IPS-NIHi7 (cell line): ENCODE data around the gene ZC3H18.

ENCODE experiments used
- DNase-seq: peaks from one replicate; pipeline ENCODE4 v3.0.0; 2012; ENCODE audit warnings: mixed read lengths; ENCODE audit errors: extremely low spot score

The ZC3H18 gene

GRCh38 chr16:88581033-88581432 is 10.8 kb downstream of the ZC3H18 start:
- no peak for DNase-seq

GRCh38 chr16:88582912-88583575 is 12.8 kb downstream of the ZC3H18 start:
- DNase-seq, result no peak

GRCh38 chr16:88584676-88585075 is 14.5 kb downstream of the ZC3H18 start:
- DNase-seq, result no peak

GRCh38 chr16:88585269-88585668 is 15.1 kb downstream of the ZC3H18 start:
- DNase-seq, result no peak

GRCh38 chr16:88585927-88586581 is 15.9 kb downstream of the ZC3H18 start:
- DNase-seq, result no peak

- DNase-seq, result no peak
These were observed 17.9 kb downstream of the ZC3H18 start for GRCh38 chr16:88588148-88588547.

- DNase-seq, result no peak
These were observed 18.6 kb downstream of the ZC3H18 start for GRCh38 chr16:88588754-88589153.

- no peak for DNase-seq
These were observed 19.2 kb downstream of the ZC3H18 start for GRCh38 chr16:88589441-88589840.

GRCh38 chr16:88591577-88592021 is 21.4 kb downstream of the ZC3H18 start:
- no peak for DNase-seq

- DNase-seq, result no peak
These were observed 22.9 kb downstream of the ZC3H18 start for GRCh38 chr16:88593061-88593460.

GRCh38 chr16:88593489-88593888 is 23.3 kb downstream of the ZC3H18 start:
- no peak for DNase-seq

GRCh38 chr16:88593910-88594309 is 23.7 kb downstream of the ZC3H18 start:
- no peak for DNase-seq

- no peak for DNase-seq
These were observed 24.9 kb downstream of the ZC3H18 start for GRCh38 chr16:88595101-88595500.

- no peak for DNase-seq
These were observed 25.7 kb downstream of the ZC3H18 start for GRCh38 chr16:88595921-88596320.

- DNase-seq, result no peak
These were observed 26.3 kb downstream of the ZC3H18 start for GRCh38 chr16:88596483-88596882.

- DNase-seq, result no peak
These were observed 27.8 kb downstream of the ZC3H18 start for GRCh38 chr16:88597856-88598491.

GRCh38 chr16:88599092-88599733 is 29.0 kb downstream of the ZC3H18 start:
- no peak for DNase-seq

- no peak for DNase-seq
These were observed 29.8 kb downstream of the ZC3H18 start for GRCh38 chr16:88599825-88600538.

GRCh38 chr16:88600539-88600896 is 30.3 kb downstream of the ZC3H18 start:
- DNase-seq, result no peak

GRCh38 chr16:88601313-88602036 is 31.3 kb downstream of the ZC3H18 start:
- no peak for DNase-seq

GRCh38 chr16:88602091-88602490 is 31.9 kb downstream of the ZC3H18 start:
- no peak for DNase-seq
